Smooth muscle cell (in vitro differentiated cells): ENCODE measurements around the gene FOXP1. TPM values are rescaled to one million over a fixed set of nuclear protein-coding genes. Genes with fewer than 3 reads are reported as not detected.

Experiments used
- DNase-seq: peaks from one replicate; lab custom pipeline; 2025; ENCODE audit not compliant: unreplicated experiment; lab: John Stamatoyannopoulos, UW
- H2AFZ ChIP-seq: fragments of 200-600 bp; sonication (generic); 2 replicates; pipeline ENCODE4 v1.6.0; 2016; ENCODE audit warnings: antibody characterized with exemption, low read depth, mild to moderate bottlenecking
- H3F3A ChIP-seq: fragments of 200-600 bp; sonication (generic); 2 replicates; pipeline ENCODE4 v1.6.0; 2017; ENCODE audit warnings: antibody characterized with exemption, low read depth
- H3K27ac ChIP-seq: fragments of 200-600 bp; sonication (generic); 2 replicates; pipeline ENCODE4 v1.5.1; 2016; ENCODE audit warnings: low read depth, mild to moderate bottlenecking
- H3K27me3 ChIP-seq: fragments of 200-600 bp; sonication (generic); 2 replicates; pipeline ENCODE4 v1.6.1; 2016; ENCODE audit warnings: low read depth, mild to moderate bottlenecking
- H3K36me3 ChIP-seq: fragments of 200-600 bp; sonication (generic); 2 replicates; pipeline ENCODE4 v1.5.1; 2016; ENCODE audit warnings: low read depth
- H3K4me1 ChIP-seq: fragments of 200-600 bp; sonication (generic); 2 replicates; pipeline ENCODE4 v1.5.1; 2016; ENCODE audit warnings: low read depth
- H3K4me2 ChIP-seq: fragments of 200-600 bp; sonication (generic); 2 replicates; pipeline ENCODE4 v1.6.0; 2016; ENCODE audit warnings: mild to moderate bottlenecking
- H3K4me3 ChIP-seq: fragments of 200-600 bp; sonication (generic); 2 replicates; pipeline ENCODE4 v1.5.1; 2016; ENCODE audit warnings: mild to moderate bottlenecking
- H3K79me2 ChIP-seq: fragments of 200-600 bp; sonication (generic); 2 replicates; pipeline ENCODE4 v1.6.0; 2016; ENCODE audit warnings: low read depth, mild to moderate bottlenecking
- H3K9ac ChIP-seq: fragments of 200-600 bp; sonication (generic); 2 replicates; pipeline ENCODE4 v1.6.0; 2016; ENCODE audit warnings: low read depth
- H3K9me3 ChIP-seq: fragments of 200-600 bp; sonication (generic); replicated peaks from 2 replicates; pipeline ENCODE4 v1.5.1; 2016; ENCODE audit warnings: low read depth
- H4K20me1 ChIP-seq: fragments of 200-600 bp; sonication (generic); 2 replicates; pipeline ENCODE4 v1.6.0; 2016; ENCODE audit warnings: low read depth
- CTCF ChIP-seq: fragments of 200-600 bp; sonication (generic); IDR thresholded peaks from 2 replicates; pipeline ENCODE4 v1.5.1; 2017; ENCODE audit warnings: borderline replicate concordance, mild to moderate bottlenecking, antibody characterized with exemption; ENCODE audit not compliant: insufficient read depth, poor library complexity, severe bottlenecking
- WGBS: methylation state at CpG from one replicate; pipeline ENCODE4 v1.1.7; 2016; ENCODE audit warnings: low lambda C conversion rate; 5-methylcytosine and 5-hydroxymethylcytosine counted together
- polyA plus RNA-seq: library from polyadenylated mRNA; unstranded; fragments of >200 nt; fragmentation: Nextera tagmentation; extraction: Ambion mirVana; gene quantifications from 2 replicates; pipeline ENCODE4 v1.2.1, GENCODE V29; 2016
- total RNA-seq: library from RNA; depleted of rRNA; stranded (reverse); fragments of >200 nt; gene quantifications from 2 replicates; pipeline ENCODE4 v1.2.3, GENCODE V29; 2014

FOXP1 gene
- total and polyA plus RNA-seq, 2 experiments from 2014 or later = 40.9 to 68.0 TPM

DNA sequence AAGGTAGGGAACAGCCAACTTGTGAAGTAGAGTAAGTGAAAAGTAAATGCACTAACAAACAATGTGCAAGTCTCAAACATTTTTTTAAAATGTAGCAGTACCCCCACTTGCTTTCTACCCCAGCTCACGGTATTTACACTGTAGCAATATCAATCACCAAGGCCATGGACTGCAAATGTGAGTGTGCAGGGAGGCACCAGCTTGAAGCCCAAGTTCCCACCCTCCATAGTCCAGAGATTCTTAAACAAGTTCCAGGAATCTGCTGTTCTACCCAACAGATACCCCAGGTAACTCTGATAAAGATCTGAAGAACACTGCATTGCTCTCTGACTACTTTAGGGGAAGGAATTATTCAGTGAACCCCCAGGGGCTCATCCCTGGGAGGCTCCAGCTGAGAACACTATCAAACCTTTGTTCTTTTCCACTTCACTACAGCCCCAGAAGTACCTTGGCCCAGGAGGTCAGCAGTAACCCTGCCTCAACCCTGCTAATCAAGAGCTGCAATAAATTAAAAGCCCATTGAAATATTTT is 86.1 kb downstream of the FOXP1 start:
- H3K27ac ChIP-seq = peak overlapping the region; percentile 98

GRCh38 chr3:71495708-71496472 is 87.6 kb downstream of the FOXP1 start:
- Histone ChIP-seq H3K79me2 (peaks cover 20% of the 10 kb centered on the region), H4K20me1 (no peaks in the 10 kb centered on the region), H3K27me3 (no peaks in the 10 kb centered on the region), H3K4me2 (peak overlapping the region; percentile 82), H3K4me3 (peak overlapping the region; percentile 41), H3K9ac (peak overlapping the region; percentile 92), H3K4me1 (peaks cover 25% of the 10 kb centered on the region), H2AFZ (no peak overlapping the region), H3K27ac (peak overlapping the region; percentile 98), H3K9me3 (no peaks in the 10 kb centered on the region), H3K36me3 (peaks cover 5% of the 10 kb centered on the region), H3F3A (peaks cover 6% of the 10 kb centered on the region)
- WGBS = 17% methylated on average over 5 of the region's 5 CpGs
- DNase-seq = no peak
- TF ChIP-seq CTCF = no peak

More for the DNA sequence above, 86.1 kb downstream of the FOXP1 start:
- DNase-seq = no peak
- H3K9ac ChIP-seq = peak overlapping the region; percentile 92
- H2AFZ ChIP-seq = no peak overlapping the region
- no peaks in the 10 kb centered on the region for H3K36me3 ChIP-seq
- 39% methylated on average over 1 of the region's 1 CpG for WGBS
- no peaks in the 10 kb centered on the region for H3K9me3 ChIP-seq
- peaks cover 25% of the 10 kb centered on the region for H3K4me1 ChIP-seq
- peak overlapping the region; percentile 82 for H3K4me2 ChIP-seq
- peaks cover 32% of the 10 kb centered on the region for H3K79me2 ChIP-seq
- peaks cover 6% of the 10 kb centered on the region for H3F3A ChIP-seq
- H3K4me3 ChIP-seq = no peak overlapping the region
- H4K20me1 ChIP-seq = no peaks in the 10 kb centered on the region
- no peaks in the 10 kb centered on the region for H3K27me3 ChIP-seq
- TF ChIP-seq CTCF = no peak

DNA sequence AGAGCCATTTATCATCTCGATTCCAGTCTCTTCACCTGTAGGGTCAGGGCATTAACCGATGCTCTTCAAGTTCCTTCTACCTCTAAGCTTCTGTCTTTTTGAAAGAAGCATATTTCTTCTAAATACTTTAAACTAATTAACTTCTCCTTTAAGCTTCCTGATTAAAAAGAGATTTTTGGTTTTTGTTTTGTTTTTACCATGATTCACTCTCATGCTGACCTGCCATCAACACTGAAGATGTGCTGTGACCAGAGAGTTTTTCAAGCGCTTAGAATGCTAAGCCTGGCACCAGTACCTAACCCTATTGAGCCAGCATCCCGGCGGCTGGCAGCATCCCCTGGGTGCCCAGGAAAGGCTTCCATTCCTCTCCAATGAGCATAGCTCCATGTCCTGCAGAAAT is 89.3 kb downstream of the FOXP1 start:
- Histone ChIP-seq H3F3A (peaks cover 6% of the 10 kb centered on the region), H3K79me2 (peaks cover 10% of the 10 kb centered on the region)
- 100% methylated on average over 5 of the region's 5 CpGs for WGBS

More for the DNA sequence above, 89.3 kb downstream of the FOXP1 start:
- Histone ChIP-seq H3K36me3 (peaks cover 5% of the 10 kb centered on the region), H3K27me3 (no peaks in the 10 kb centered on the region), H3K4me2 (no peak overlapping the region), H4K20me1 (no peaks in the 10 kb centered on the region), H2AFZ (no peak overlapping the region), H3K4me3 (no peak overlapping the region), H3K9me3 (no peaks in the 10 kb centered on the region), H3K4me1 (peaks cover 25% of the 10 kb centered on the region), H3K27ac (peak overlapping the region; percentile 9), H3K9ac (no peak overlapping the region)
- DNase-seq = no peak
- no peak for TF ChIP-seq CTCF
